ENCODE data around the gene VLDLR. TPM values are rescaled to one million over a fixed set of nuclear protein-coding genes. Genes with fewer than 3 reads are reported as not detected.

The VLDLR gene
- total RNA-seq, 1 experiment from 2014 or later: 5.0 TPM

GRCh38 chr9:2616692-2617377 is 4.8 kb upstream of the VLDLR start:
- no peak overlapping the region for H3K4me3 Mint-ChIP-seq (ENCODE audit: unreplicated experiment)
- TF ChIP-seq CTCF (IDR thresholded peaks at IDR 0.05; ENCODE audit: unreplicated experiment): no peak
- BruUV-seq (replicated peaks): no TSS peak
- intact Hi-C loops (cut with micrococcal nuclease): no loop called here
- H3K36me3 Mint-ChIP-seq (ENCODE audit: insufficient read depth, unreplicated experiment): no peaks in the 10 kb centered on the region
- H3K27ac Mint-ChIP-seq (ENCODE audit: low read depth, unreplicated experiment): no peak overlapping the region
- H3K27me3 Mint-ChIP-seq (ENCODE audit: insufficient read depth, unreplicated experiment): no peaks in the 10 kb centered on the region
- ChIA-PET POLR2A (no interaction called here), CTCF (interaction anchor here (0.6 to 1.0 kb wide), 2 partner anchors 11 to 144 kb away, joined by 3 to 4 read pairs; no protein-coding TSS in a partner anchor)
- H3K4me1 Mint-ChIP-seq (ENCODE audit: insufficient read depth, unreplicated experiment): peaks cover 5% of the 10 kb centered on the region
- DNase-seq (ENCODE audit: unreplicated experiment): no peak
- H3K9me3 Mint-ChIP-seq (ENCODE audit: unreplicated experiment): no peaks in the 10 kb centered on the region

GRCh38 chr9:2618289-2618688 is 3.3 kb upstream of the VLDLR start:
- H3K9me3 Mint-ChIP-seq (ENCODE audit: unreplicated experiment): no peaks in the 10 kb centered on the region
- no peak for TF ChIP-seq CTCF (IDR thresholded peaks at IDR 0.05; ENCODE audit: unreplicated experiment)
- H3K4me1 Mint-ChIP-seq (ENCODE audit: insufficient read depth, unreplicated experiment): peaks cover 5% of the 10 kb centered on the region
- ChIA-PET CTCF (no interaction called here), POLR2A (no interaction called here)
- no peak for DNase-seq (ENCODE audit: unreplicated experiment)
- no peaks in the 10 kb centered on the region for H3K36me3 Mint-ChIP-seq (ENCODE audit: insufficient read depth, unreplicated experiment)
- no peaks in the 10 kb centered on the region for H3K27me3 Mint-ChIP-seq (ENCODE audit: insufficient read depth, unreplicated experiment)
- H3K4me3 Mint-ChIP-seq (ENCODE audit: unreplicated experiment): no peak overlapping the region
- intact Hi-C loops (cut with micrococcal nuclease): no loop called here
- no peak overlapping the region for H3K27ac Mint-ChIP-seq (ENCODE audit: low read depth, unreplicated experiment)
- no TSS peak for BruUV-seq (replicated peaks)

GRCh38 chr9:2620919-2621721 is 467 bp upstream of the VLDLR start:
- H3K4me3 Mint-ChIP-seq (ENCODE audit: unreplicated experiment): peak overlapping the region; percentile 75
- DNase-seq (ENCODE audit: unreplicated experiment): peak; percentile 61
- TSS peak; percentile 74 for BruUV-seq (replicated peaks)
- no peaks in the 10 kb centered on the region for H3K36me3 Mint-ChIP-seq (ENCODE audit: insufficient read depth, unreplicated experiment)
- POLR2A ChIA-PET: no interaction called here
- H3K27me3 Mint-ChIP-seq (ENCODE audit: insufficient read depth, unreplicated experiment): no peaks in the 10 kb centered on the region
- no peaks in the 10 kb centered on the region for H3K9me3 Mint-ChIP-seq (ENCODE audit: unreplicated experiment)
- intact Hi-C loops (cut with micrococcal nuclease): loop anchor here (1.0 to 10.0 kb wide), 4 partner anchors 64 to 224 kb away; partner anchors contain the start of gene PUM3
- H3K4me1 Mint-ChIP-seq (ENCODE audit: insufficient read depth, unreplicated experiment): peaks cover 5% of the 10 kb centered on the region
- TF ChIP-seq CTCF (IDR thresholded peaks at IDR 0.05; ENCODE audit: unreplicated experiment): no peak
- H3K27ac Mint-ChIP-seq (ENCODE audit: low read depth, unreplicated experiment): peak overlapping the region; percentile 77
- CTCF ChIA-PET: interaction anchor here (1.1 kb wide), 1 partner anchor 10 kb away, joined by 4 read pairs; no protein-coding TSS in a partner anchor

All from MCF 10A (cell line).